Activated CD4-positive, alpha-beta T cell treated with anti-CD3 and anti-CD28 coated beads for 36 hours (primary cell): Measurements from ENCODE around the gene GSE1. TPM values are rescaled to one million over a fixed set of nuclear protein-coding genes. Genes with fewer than 3 reads are reported as not detected.

Experiments
- ATAC-seq: fragments of 200-7000 bp; cut with Tn5 transposase; one replicate; pipeline ENCODE4 v1.10.0; 2021; ENCODE audit warnings: mild to moderate bottlenecking, moderate library complexity
- CTCF ChIA-PET: fragments of 350-600 bp; sonication (Branson Sonifier 250); formaldehyde crosslinking; loops from one replicate; lab custom pipeline; 2021; ENCODE audit warnings: antibody characterized with exemption; lab: Charles Lee
- POLR2A ChIA-PET: fragments of 350-600 bp; sonication (Branson Sonifier 250); formaldehyde crosslinking; loops from one replicate; lab custom pipeline; 2021; ENCODE audit warnings: antibody characterized with exemption, inconsistent platforms; lab: Charles Lee
- DNase-seq: peaks from one replicate; pipeline ENCODE4 v3.0.0-alpha.2; 2020
- H3K27ac Mint-ChIP-seq: one replicate; pipeline ENCODE4 v1.8.0; 2021; ENCODE audit warnings: mixed read lengths
- H3K27me3 Mint-ChIP-seq: one replicate; pipeline ENCODE4 v1.8.0; 2021; ENCODE audit warnings: mixed read lengths
- H3K36me3 Mint-ChIP-seq: one replicate; pipeline ENCODE4 v1.8.0; 2021; ENCODE audit warnings: low read depth, mixed read lengths
- H3K4me1 Mint-ChIP-seq: one replicate; pipeline ENCODE4 v1.8.0; 2021; ENCODE audit warnings: mixed read lengths
- H3K4me3 Mint-ChIP-seq: one replicate; pipeline ENCODE4 v1.8.0; 2021; ENCODE audit warnings: mild to moderate bottlenecking, moderate library complexity, mixed read lengths
- H3K9me3 Mint-ChIP-seq: one replicate; pipeline ENCODE4 v1.8.0; 2021; ENCODE audit warnings: low read depth, mixed read lengths
- intact Hi-C, 2 experiments: fragments of 100-400 bp; cut with DNase I in 1 of 2; cut with micrococcal nuclease in 1 of 2; formaldehyde crosslinking; loops; one replicate each; pipeline versions ENCODE4 v1.14.2 to v1.15.1; 2022 to 2024; cut with DNase I, micrococcal nuclease
- total RNA-seq, 2 experiments: library from RNA; stranded (reverse); gene quantifications; one replicate each; pipeline ENCODE4 v1.2.3, GENCODE V29; 2021

Gene GSE1
- total RNA-seq, 2 experiments from 2014 or later: 13.2 to 13.5 TPM

- H3K27me3 Mint-ChIP-seq: no peaks in the 10 kb centered on the region
- POLR2A ChIA-PET: no interaction called here
- peaks cover 19% of the 10 kb centered on the region for H3K4me1 Mint-ChIP-seq
- ATAC-seq (no peak), DNase-seq (no peak)
- H3K4me3 Mint-ChIP-seq: no peak overlapping the region
- H3K36me3 Mint-ChIP-seq: no peaks in the 10 kb centered on the region
- CTCF ChIA-PET: interaction anchor here (0.8 to 1.0 kb wide), 3 partner anchors 18 to 117 kb away, joined by 3 to 4 read pairs (median 3); no protein-coding TSS in a partner anchor
- H3K27ac Mint-ChIP-seq: no peak overlapping the region
- no peaks in the 10 kb centered on the region for H3K9me3 Mint-ChIP-seq
- intact Hi-C loops: no loop called here
Measured at GRCh38 chr16:85575920-85576319, 37.2 kb upstream of the GSE1 start.

DNA sequence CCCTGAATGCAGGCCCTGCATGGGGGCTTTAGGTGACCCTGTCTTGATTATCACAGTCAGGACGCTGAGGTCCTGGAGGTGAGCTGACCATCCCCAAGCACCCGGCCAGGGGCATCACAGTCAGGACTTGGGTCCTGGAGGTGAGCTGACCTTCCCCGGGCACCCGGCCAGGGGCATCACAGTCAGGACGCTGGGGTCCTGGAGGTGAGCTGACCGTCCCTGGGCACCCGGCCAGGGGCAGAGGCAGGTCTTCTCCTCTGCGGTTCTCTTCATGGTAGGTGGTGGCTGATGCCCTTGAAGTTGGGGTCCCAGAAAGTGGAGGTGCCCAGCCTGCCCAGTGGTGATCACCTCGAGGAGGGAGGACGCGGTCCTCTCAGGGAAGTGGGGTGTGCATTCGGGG, 36.2 kb upstream of the GSE1 start:
- intact Hi-C loops: no loop called here
- ChIA-PET POLR2A (no interaction called here), CTCF (interaction anchor here (1.0 kb wide), 1 partner anchor 19 kb away, joined by 4 read pairs; no protein-coding TSS in a partner anchor)
- no peak for DNase-seq
- H3K4me3 Mint-ChIP-seq: no peak overlapping the region
- no peaks in the 10 kb centered on the region for H3K36me3 Mint-ChIP-seq
- H3K9me3 Mint-ChIP-seq: no peaks in the 10 kb centered on the region
- H3K27ac Mint-ChIP-seq: no peak overlapping the region
- H3K27me3 Mint-ChIP-seq: no peaks in the 10 kb centered on the region
- H3K4me1 Mint-ChIP-seq: peaks cover 9% of the 10 kb centered on the region
- ATAC-seq: no peak

GRCh38 chr16:85577899-85578598, 35.1 kb upstream of the GSE1 start:
- DNase-seq: no peak
- no peak for ATAC-seq
- no peaks in the 10 kb centered on the region for H3K9me3 Mint-ChIP-seq
- H3K36me3 Mint-ChIP-seq: no peaks in the 10 kb centered on the region
- no peaks in the 10 kb centered on the region for H3K27me3 Mint-ChIP-seq
- no peak overlapping the region for H3K27ac Mint-ChIP-seq
- intact Hi-C loops: no loop called here
- H3K4me3 Mint-ChIP-seq: no peak overlapping the region
- POLR2A ChIA-PET: no interaction called here
- CTCF ChIA-PET: no interaction called here
- peaks cover 5% of the 10 kb centered on the region for H3K4me1 Mint-ChIP-seq

GRCh38 chr16:85578599-85578948, 34.5 kb upstream of the GSE1 start:
- POLR2A ChIA-PET: no interaction called here
- no peak overlapping the region for H3K4me3 Mint-ChIP-seq
- CTCF ChIA-PET: no interaction called here
- intact Hi-C loops: no loop called here
- no peaks in the 10 kb centered on the region for H3K9me3 Mint-ChIP-seq
- H3K27me3 Mint-ChIP-seq: no peaks in the 10 kb centered on the region
- H3K36me3 Mint-ChIP-seq: no peaks in the 10 kb centered on the region
- no peak for ATAC-seq
- no peak overlapping the region for H3K27ac Mint-ChIP-seq
- H3K4me1 Mint-ChIP-seq: peaks cover 10% of the 10 kb centered on the region
- no peak for DNase-seq

DNA sequence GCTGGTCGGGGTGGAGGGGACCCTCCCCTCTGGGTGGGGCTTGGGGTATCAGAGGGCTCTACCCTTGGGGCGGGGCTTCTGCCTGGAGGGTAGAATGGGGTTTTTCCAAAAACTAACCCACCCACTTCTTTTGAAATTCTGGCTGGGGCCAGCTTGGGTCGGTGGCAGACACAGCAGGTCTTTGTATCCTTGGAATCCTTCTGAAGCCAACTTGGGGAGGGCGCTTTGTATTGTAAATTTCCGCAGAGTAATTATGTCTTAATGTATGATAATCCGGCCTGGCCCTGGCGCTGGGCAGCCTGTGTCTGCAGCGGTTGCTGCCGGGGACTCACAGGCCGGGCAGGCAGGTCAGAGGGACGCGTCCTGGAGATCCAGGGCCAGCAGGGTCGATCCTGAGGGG, 33.9 kb upstream of the GSE1 start:
- intact Hi-C loops: no loop called here
- ATAC-seq (no peak), DNase-seq (no peak)
- no peaks in the 10 kb centered on the region for H3K36me3 Mint-ChIP-seq
- ChIA-PET POLR2A (no interaction called here), CTCF (interaction anchor here (0.6 kb wide), 1 partner anchor 247 kb away, joined by 3 read pairs; no protein-coding TSS in a partner anchor)
- H3K4me3 Mint-ChIP-seq: no peak overlapping the region
- peaks cover 16% of the 10 kb centered on the region for H3K4me1 Mint-ChIP-seq
- H3K27me3 Mint-ChIP-seq: no peaks in the 10 kb centered on the region
- H3K9me3 Mint-ChIP-seq: no peaks in the 10 kb centered on the region
- no peak overlapping the region for H3K27ac Mint-ChIP-seq

GRCh38 chr16:85579923-85580580, 33.1 kb upstream of the GSE1 start:
- Mint-ChIP-seq H3K9me3 (no peaks in the 10 kb centered on the region), H3K27ac (no peak overlapping the region), H3K27me3 (no peaks in the 10 kb centered on the region), H3K36me3 (no peaks in the 10 kb centered on the region), H3K4me1 (peaks cover 18% of the 10 kb centered on the region), H3K4me3 (no peak overlapping the region)
- ChIA-PET CTCF (interaction anchor here (0.6 kb wide), 1 partner anchor 248 kb away, joined by 3 read pairs; no protein-coding TSS in a partner anchor), POLR2A (no interaction called here)
- no peak for DNase-seq
- intact Hi-C loops: no loop called here
- ATAC-seq: no peak

GRCh38 chr16:85580684-85581083, 32.4 kb upstream of the GSE1 start:
- H3K4me1 Mint-ChIP-seq: peaks cover 16% of the 10 kb centered on the region
- no peak overlapping the region for H3K27ac Mint-ChIP-seq
- no peaks in the 10 kb centered on the region for H3K27me3 Mint-ChIP-seq
- intact Hi-C loops: no loop called here
- no peak overlapping the region for H3K4me3 Mint-ChIP-seq
- no peaks in the 10 kb centered on the region for H3K9me3 Mint-ChIP-seq
- ATAC-seq (no peak), DNase-seq (no peak)
- ChIA-PET CTCF (no interaction called here), POLR2A (no interaction called here)
- H3K36me3 Mint-ChIP-seq: no peaks in the 10 kb centered on the region

GRCh38 chr16:85582229-85582991, 30.7 kb upstream of the GSE1 start:
- CTCF ChIA-PET: interaction anchor here (0.8 to 2.0 kb wide), 5 partner anchors 26 to 92 kb away, joined by 3 to 6 read pairs (median 4); no protein-coding TSS in a partner anchor
- DNase-seq (no peak), ATAC-seq (no peak)
- H3K36me3 Mint-ChIP-seq: no peaks in the 10 kb centered on the region
- H3K27me3 Mint-ChIP-seq: no peaks in the 10 kb centered on the region
- peaks cover 16% of the 10 kb centered on the region for H3K4me1 Mint-ChIP-seq
- H3K9me3 Mint-ChIP-seq: no peaks in the 10 kb centered on the region
- POLR2A ChIA-PET: no interaction called here
- H3K4me3 Mint-ChIP-seq: no peak overlapping the region
- intact Hi-C loops: no loop called here
- no peak overlapping the region for H3K27ac Mint-ChIP-seq

- DNase-seq (peak; percentile 28), ATAC-seq (peak; percentile 80)
- H3K27ac Mint-ChIP-seq: peak overlapping the region; percentile 61
Measured at GRCh38 chr16:85583491-85584181, 29.5 kb upstream of the GSE1 start.

GRCh38 chr16:85584267-85584666, 28.9 kb upstream of the GSE1 start:
- Mint-ChIP-seq H3K4me3 (no peak overlapping the region), H3K9me3 (no peaks in the 10 kb centered on the region), H3K36me3 (no peaks in the 10 kb centered on the region), H3K27me3 (no peaks in the 10 kb centered on the region), H3K27ac (no peak overlapping the region), H3K4me1 (peaks cover 15% of the 10 kb centered on the region)
- POLR2A ChIA-PET: no interaction called here
- ATAC-seq: no peak
- intact Hi-C loops: no loop called here
- DNase-seq: no peak
- CTCF ChIA-PET: interaction anchor here (0.7 to 1.2 kb wide), 3 partner anchors 27 to 31 kb away, joined by 3 to 4 read pairs (median 4); no protein-coding TSS in a partner anchor

More at GRCh38 chr16:85583491-85584181, 29.5 kb upstream of the GSE1 start:
- no peaks in the 10 kb centered on the region for H3K36me3 Mint-ChIP-seq
- intact Hi-C loops: loop anchor here in 1 of 2 experiments (1.0 kb wide), 1 partner anchor 12 kb away; no protein-coding TSS in a partner anchor
- ChIA-PET POLR2A (no interaction called here), CTCF (interaction anchor here (0.7 to 2.0 kb wide), 5 partner anchors 26 to 52 kb away, joined by 3 to 6 read pairs (median 4); no protein-coding TSS in a partner anchor)
- peak overlapping the region; percentile 26 for H3K4me3 Mint-ChIP-seq
- peaks cover 16% of the 10 kb centered on the region for H3K4me1 Mint-ChIP-seq
- H3K27me3 Mint-ChIP-seq: no peaks in the 10 kb centered on the region
- H3K9me3 Mint-ChIP-seq: no peaks in the 10 kb centered on the region

DNA sequence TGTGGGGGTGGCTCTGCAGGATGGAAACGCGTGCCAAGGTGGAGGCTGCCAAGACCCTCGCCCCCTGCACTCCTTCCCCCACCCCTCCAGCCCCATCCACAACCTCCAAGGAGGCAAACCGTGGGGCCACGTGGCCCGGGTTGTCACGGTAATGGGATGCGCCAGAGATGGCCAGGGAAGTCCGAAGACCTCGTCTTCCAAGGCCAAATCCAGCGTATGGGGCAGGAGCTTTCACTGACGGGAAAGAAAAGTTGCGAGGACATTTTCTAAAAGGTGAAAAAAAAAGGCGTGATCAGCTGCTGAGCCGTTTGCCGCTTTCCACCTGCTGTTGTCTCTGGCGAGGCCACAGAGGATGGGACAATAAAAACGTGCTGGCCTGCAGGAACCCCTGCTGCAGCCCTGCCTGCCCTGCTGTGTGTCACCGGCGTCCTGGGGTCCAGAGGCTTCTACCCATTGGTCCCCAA, 28.3 kb upstream of the GSE1 start:
- ATAC-seq (no peak), DNase-seq (no peak)
- intact Hi-C loops: no loop called here
- Mint-ChIP-seq H3K4me3 (no peak overlapping the region), H3K27me3 (no peaks in the 10 kb centered on the region), H3K9me3 (no peaks in the 10 kb centered on the region), H3K36me3 (no peaks in the 10 kb centered on the region), H3K27ac (no peak overlapping the region), H3K4me1 (peaks cover 14% of the 10 kb centered on the region)
- ChIA-PET CTCF (no interaction called here), POLR2A (no interaction called here)
